H1 (cell line): ENCODE measurements around the gene FHL5. TPM values are rescaled to one million over a fixed set of nuclear protein-coding genes. Genes with fewer than 3 reads are reported as not detected.

Experiments used
- CTCF ChIA-PET: fragments of 300-600 bp; sonication (Branson Sonifier 250); formaldehyde crosslinking; loops from one replicate; lab custom pipeline; 2021; ENCODE audit not compliant: partially characterized antibody; lab: Charles Lee
- POLR2A ChIA-PET: fragments of 300-600 bp; sonication (Branson Sonifier 250); formaldehyde crosslinking; loops from one replicate; lab custom pipeline; 2021; ENCODE audit warnings: inconsistent platforms; ENCODE audit not compliant: partially characterized antibody; lab: Charles Lee
- DNase-seq, 2 experiments: peaks; one replicate each; pipeline versions ENCODE4 v3.0.0 to v3.0.0-alpha.2; 2010 to 2022; ENCODE audit warnings: low spot score in 2 of 2, low read depth in 1 of 2, mixed read lengths in 1 of 2
- FAIRE-seq: peaks from 2 replicates; lab custom pipeline; 2011; peaks lifted over from hg19 to GRCh38; lab: Jason Lieb, UNC
- H2AFZ ChIP-seq: 2 replicates; pipeline ENCODE4 v1.8.1; 2012; ENCODE audit warnings: low read length, inconsistent platforms
- H2AK5ac ChIP-seq: 2 replicates; pipeline ENCODE4 v1.6.1; 2013; ENCODE audit warnings: low read depth, low read length
- H2BK120ac ChIP-seq: replicated peaks from 2 replicates; pipeline ENCODE3; 2013; ENCODE audit warnings: low read depth, low read length, inconsistent platforms
- H2BK12ac ChIP-seq: 2 replicates; pipeline ENCODE4 v1.6.1; 2013; ENCODE audit warnings: low read depth, low read length
- H2BK15ac ChIP-seq: 2 replicates; pipeline ENCODE4 v1.6.1; 2013; ENCODE audit warnings: low read length
- H2BK20ac ChIP-seq: 2 replicates; pipeline ENCODE4 v1.6.1; 2013; ENCODE audit warnings: low read length
- H2BK5ac ChIP-seq: 2 replicates; pipeline ENCODE4 v1.6.1; 2013; ENCODE audit warnings: low read depth, low read length
- H3K14ac ChIP-seq: 2 replicates; pipeline ENCODE4 v1.6.1; 2013; ENCODE audit warnings: inconsistent platforms; ENCODE audit not compliant: insufficient read length
- H3K18ac ChIP-seq: 2 replicates; pipeline ENCODE4 v1.6.1; 2013; ENCODE audit warnings: low read length; ENCODE audit errors: extremely low read depth
- H3K23ac ChIP-seq: 2 replicates; pipeline ENCODE4 v1.6.1; 2013; ENCODE audit warnings: inconsistent platforms; ENCODE audit not compliant: insufficient read length
- H3K23me2 ChIP-seq: 2 replicates; pipeline ENCODE4 v1.6.1; 2013; ENCODE audit warnings: low read depth, low read length
- H3K27ac ChIP-seq: 2 replicates; pipeline ENCODE4 v1.6.1; 2011; ENCODE audit warnings: low read depth, low read length, inconsistent platforms
- H3K27me3 ChIP-seq, 4 experiments: replicated peaks in 1 of 4; 1 replicate in 1 of 4; 2 replicates in 3 of 4; pipeline versions ENCODE4 v1.6.1 to v1.8.1; 2011 to 2013; ENCODE audit warnings: low read length in 3 of 4, mild to moderate bottlenecking in 3 of 4, inconsistent platforms in 2 of 4, mixed read lengths in 2 of 4, moderate library complexity in 1 of 4; ENCODE audit not compliant: control insufficient read depth in 3 of 4, insufficient read depth in 3 of 4; ENCODE audit errors: extremely low read depth in 1 of 4
- H3K36me3 ChIP-seq, 4 experiments: 2 replicates each; pipeline versions ENCODE4 v1.6.1 to v1.8.1; 2011 to 2013; ENCODE audit warnings: mild to moderate bottlenecking in 4 of 4, low read length in 3 of 4, moderate library complexity in 2 of 4, control low read depth in 1 of 4, inconsistent platforms in 1 of 4; ENCODE audit not compliant: insufficient read depth in 4 of 4, control insufficient read depth in 2 of 4
- H3K4ac ChIP-seq: replicated peaks from 2 replicates; pipeline ENCODE3; 2013; ENCODE audit warnings: low read length, low read depth, mixed read lengths, inconsistent platforms; ENCODE audit not compliant: insufficient read length
- H3K4me1 ChIP-seq, 4 experiments: replicated peaks in 1 of 4; 1 replicate in 1 of 4; 2 replicates in 3 of 4; pipeline versions ENCODE4 v1.6.1 to v1.8.1; 2011 to 2013; ENCODE audit warnings: low read length in 3 of 4, inconsistent platforms in 2 of 4, mixed read lengths in 1 of 4; ENCODE audit not compliant: insufficient read depth in 4 of 4, control insufficient read depth in 3 of 4
- H3K4me2 ChIP-seq, 2 experiments: 2 replicates each; pipeline versions ENCODE4 v1.6.1 to v1.8.1; 2011 to 2013; ENCODE audit warnings: low read depth in 2 of 2, low read length in 2 of 2, control low read depth in 1 of 2, inconsistent platforms in 1 of 2, mild to moderate bottlenecking in 1 of 2; ENCODE audit not compliant: insufficient read depth in 1 of 2
- H3K4me3 ChIP-seq, 4 experiments: fragments of 200-600, 300-600 bp in 1 of 4; sonication (generic), shearing (Covaris generic), sonication (Bioruptor Twin) in 1 of 4; 2 replicates each; pipeline versions ENCODE4 v1.5.1 to v1.8.1; 2011 to 2016; ENCODE audit warnings: low read length in 4 of 4, low read depth in 3 of 4, control low read depth in 2 of 4, inconsistent platforms in 2 of 4, mild to moderate bottlenecking in 2 of 4, mixed read lengths in 1 of 4, moderate library complexity in 1 of 4; ENCODE audit not compliant: insufficient read depth in 2 of 4; ENCODE audit errors: extremely low read depth in 1 of 4
- H3K56ac ChIP-seq: replicated peaks from 2 replicates; pipeline ENCODE3; 2013; ENCODE audit warnings: low read depth, mild to moderate bottlenecking, mixed read lengths, low read length, inconsistent platforms; ENCODE audit not compliant: insufficient read length
- H3K79me1 ChIP-seq: 2 replicates; pipeline ENCODE4 v1.6.1; 2013; ENCODE audit warnings: low read depth, low read length, control low read depth
- H3K79me2 ChIP-seq, 2 experiments: 2 replicates each; pipeline versions ENCODE4 v1.6.1 to v1.8.1; 2012 to 2013; ENCODE audit warnings: low read length in 2 of 2, mild to moderate bottlenecking in 2 of 2, inconsistent platforms in 1 of 2; ENCODE audit not compliant: insufficient read depth in 2 of 2, control insufficient read depth in 1 of 2
- H3K9ac ChIP-seq, 4 experiments: replicated peaks in 1 of 4; 1 replicate in 1 of 4; 2 replicates in 3 of 4; pipeline versions ENCODE4 v1.6.1 to v1.8.1; 2011 to 2013; ENCODE audit warnings: low read depth in 3 of 4, low read length in 3 of 4, control low read depth in 2 of 4, mild to moderate bottlenecking in 2 of 4, moderate library complexity in 2 of 4, inconsistent platforms in 1 of 4; ENCODE audit errors: extremely low read depth in 1 of 4
- H3K9me3 ChIP-seq, 2 experiments: 2 replicates each; pipeline versions ENCODE4 v1.6.1 to v1.8.1; 2012 to 2013; ENCODE audit warnings: mild to moderate bottlenecking in 2 of 2, moderate library complexity in 2 of 2, control low read depth in 1 of 2, inconsistent platforms in 1 of 2, low read depth in 1 of 2, low read length in 1 of 2, mixed read lengths in 1 of 2; ENCODE audit not compliant: insufficient read depth in 2 of 2
- H4K20me1 ChIP-seq, 2 experiments: replicated peaks in 1 of 2; 2 replicates each; pipeline versions ENCODE3 to v1.8.1; 2011 to 2013; ENCODE audit warnings: inconsistent platforms in 2 of 2, low read length in 2 of 2, mild to moderate bottlenecking in 1 of 2; ENCODE audit not compliant: insufficient read depth in 2 of 2, control insufficient read depth in 1 of 2
- H4K5ac ChIP-seq: 2 replicates; pipeline ENCODE4 v1.6.1; 2013; ENCODE audit warnings: low read length, low read depth, mixed read lengths, inconsistent platforms; ENCODE audit not compliant: insufficient read length
- H4K8ac ChIP-seq: 2 replicates; pipeline ENCODE4 v1.8.0; 2013; ENCODE audit warnings: mild to moderate bottlenecking, moderate library complexity, low read length, inconsistent platforms; ENCODE audit not compliant: insufficient read depth; ENCODE audit errors: extremely low read depth
- H4K91ac ChIP-seq: replicated peaks from 2 replicates; pipeline ENCODE3; 2013; ENCODE audit warnings: low read length, mixed read lengths, inconsistent platforms; ENCODE audit not compliant: insufficient read length
- BRCA1 ChIP-seq: IDR thresholded peaks from 2 replicates; pipeline ENCODE4 v1.6.1; 2012; ENCODE audit warnings: low read depth, low read length, improper control_type of control experiment
- CHD1 ChIP-seq: IDR thresholded peaks from 2 replicates; pipeline ENCODE4 v1.6.1; 2012; ENCODE audit warnings: low read depth, low read length, improper control_type of control experiment
- HDAC6 ChIP-seq: IDR thresholded peaks from one replicate; pipeline ENCODE4 v1.7.1; 2012; ENCODE audit warnings: low read depth, mild to moderate bottlenecking, inconsistent platforms, low read length, moderate library complexity
- KDM1A ChIP-seq: fragments of 200-600, 300-600 bp; sonication (generic); IDR thresholded peaks from 2 replicates; pipeline ENCODE4 v1.7.1; 2016; ENCODE audit warnings: mild to moderate bottlenecking, low read length, borderline replicate concordance
- NANOG ChIP-seq: IDR thresholded peaks from 2 replicates; pipeline ENCODE4 v1.6.1; 2011; ENCODE audit warnings: low read length, low read depth, mild to moderate bottlenecking, inconsistent platforms; ENCODE audit not compliant: insufficient read depth, poor library complexity, severe bottlenecking
- POLR2AphosphoS5 ChIP-seq: IDR thresholded peaks from 2 replicates; pipeline ENCODE4 v1.6.1; 2011; ENCODE audit warnings: low read depth, low read length
- RBBP5 ChIP-seq: IDR thresholded peaks from 2 replicates; pipeline ENCODE4 v1.7.1; 2012; ENCODE audit warnings: low read depth, mild to moderate bottlenecking, inconsistent platforms, low read length, moderate library complexity, borderline replicate concordance
- TEAD4 ChIP-seq: IDR thresholded peaks from 2 replicates; pipeline ENCODE4 v1.6.1; 2012; ENCODE audit warnings: low read depth, low read length, inconsistent platforms, mixed read lengths
- WGBS, 2 experiments: shearing (Covaris generic) in 1 of 2; methylation state at CpG; one replicate each; pipeline versions ENCODE4 v1.1.6 to v1.1.7; 2013 to 2015; ENCODE audit warnings: low lambda C conversion rate in 2 of 2, mixed read lengths in 2 of 2, inconsistent platforms in 1 of 2, low coverage in 1 of 2, missing lambda C conversion rate in 1 of 2; ENCODE audit not compliant: insufficient replicate concordance in 2 of 2, insufficient coverage in 1 of 2, insufficient read length in 1 of 2; ENCODE audit errors: extremely low coverage in 1 of 2, missing lambda C conversion rate in 1 of 2; 5-methylcytosine and 5-hydroxymethylcytosine counted together
- long read RNA-seq, 2 experiments: library from RNA in 1 of 2; library from capped mRNA in 1 of 2; stranded (forward); transcript quantifications; one replicate each; pipeline ENCODE4 v2.0.0, GENCODE V29; 2021; ENCODE audit warnings: inconsistent platforms in 1 of 2
- polyA minus RNA-seq, 3 experiments: library from RNA; depleted of rRNA, polyadenylated mRNA; stranded (reverse); fragments of >200 nt; gene quantifications; 1 replicate in 2 of 3; 2 replicates in 1 of 3; pipeline ENCODE4 v1.2.3, GENCODE V29; 2011
- polyA plus RNA-seq, 7 experiments: library from polyadenylated mRNA; depleted of rRNA in 3 of 7; stranded (reverse) in 5 of 7; unstranded in 2 of 7; fragments of >200 nt in 5 of 7; fragments of 200-250 nt in 2 of 7; gene quantifications; 1 replicate in 5 of 7; 2 replicates in 1 of 7; 4 replicates in 1 of 7; pipeline versions ENCODE4 v1.2.1 to v1.2.3, GENCODE V29; 2011 to 2013; ENCODE audit warnings: missing spikeins in 2 of 7, mixed read lengths in 2 of 7
- total RNA-seq: library from RNA; stranded (reverse); fragmentation: NEBNext Ultra II Directional; extraction: Animal tissue kit (Norgen Biotek cat#: 25700); gene quantifications from 2 replicates; pipeline ENCODE4 v1.2.1, GENCODE V29; 2021
- TF ChIP-seq, protein P1 (sequence below), 3 experiments: IDR thresholded peaks; 1 replicate in 2 of 3; 2 replicates in 1 of 3; pipeline versions ENCODE4 v1.5.1 to v1.6.1; 2011; ENCODE audit warnings: low read length in 3 of 3, mild to moderate bottlenecking in 3 of 3, inconsistent platforms in 2 of 3, low read depth in 1 of 3, moderate library complexity in 1 of 3; ENCODE audit not compliant: insufficient read depth in 1 of 3; ENCODE audit errors: control extremely low read depth in 1 of 3

FHL5 gene, protein sequence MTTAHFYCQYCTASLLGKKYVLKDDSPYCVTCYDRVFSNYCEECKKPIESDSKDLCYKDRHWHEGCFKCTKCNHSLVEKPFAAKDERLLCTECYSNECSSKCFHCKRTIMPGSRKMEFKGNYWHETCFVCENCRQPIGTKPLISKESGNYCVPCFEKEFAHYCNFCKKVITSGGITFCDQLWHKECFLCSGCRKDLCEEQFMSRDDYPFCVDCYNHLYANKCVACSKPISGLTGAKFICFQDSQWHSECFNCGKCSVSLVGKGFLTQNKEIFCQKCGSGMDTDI
- total RNA-seq: not detected in 2 replicates
- not detected in 2 replicates for polyA plus RNA-seq (2011; rRNA removed)
- polyA plus RNA-seq (2011; cell fraction: cytosol; rRNA removed): not detected
- not detected for polyA plus RNA-seq (2011; cell fraction: nucleus; rRNA removed)
- polyA plus RNA-seq (2012, experiment 1 of 2): not detected in 4 replicates
- not detected for polyA plus RNA-seq (2012, experiment 2 of 2)
- not detected for polyA plus RNA-seq (2013, experiment 1 of 2)
- not detected for polyA plus RNA-seq (2013, experiment 2 of 2)
- not detected in 2 replicates for polyA minus RNA-seq (2011; rRNA and poly(A)+ RNA removed)
- polyA minus RNA-seq (2011; cell fraction: cytosol; rRNA and poly(A)+ RNA removed): not detected
- polyA minus RNA-seq (2011; cell fraction: nucleus; rRNA and poly(A)+ RNA removed): not detected
- long read RNA-seq, experiment 1: 0 reads
- long read RNA-seq, experiment 2: 0 reads

DNA sequence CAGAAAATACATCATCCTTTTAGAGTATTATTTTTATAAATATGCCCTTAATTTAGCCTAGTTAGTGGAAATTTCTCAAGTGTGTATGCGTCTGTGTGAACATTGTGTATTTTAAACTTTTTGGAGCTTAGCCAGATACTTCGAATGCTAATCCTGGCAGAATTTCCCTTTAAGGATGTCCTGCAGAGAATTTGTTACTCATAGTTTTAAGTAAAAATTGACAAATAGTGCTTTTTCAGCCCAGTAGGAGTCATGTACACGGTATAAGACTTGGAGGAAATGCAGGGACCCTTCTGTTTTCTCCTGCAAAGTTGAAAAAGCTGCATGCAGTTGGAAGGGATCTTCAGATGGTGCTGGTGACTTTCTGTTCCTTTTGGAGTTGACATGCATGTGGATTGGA lies at the start of gene FHL5:
Gene FHL5, plus strand, starts transcription at position 243 of the 400 bp plus-strand sequence. CDS start 40,486 bp downstream, outside the sequence.
- Histone ChIP-seq H3K18ac (no peak within 1 kb of the TSS), H2BK15ac (no peak within 1 kb of the TSS), H3K79me1 (no peaks in the 10 kb centered on the region), H3K4me1 (no peaks in the 10 kb centered on the region; a peak in 2 of 7 replicates), H3K27ac (no peak within 1 kb of the TSS), H3K36me3 (no peaks in the 10 kb centered on the region), H3K4ac (no peak within 1 kb of the TSS), H3K14ac (no peak within 1 kb of the TSS), H2BK20ac (no peak within 1 kb of the TSS), H2AK5ac (no peak within 1 kb of the TSS), H3K9ac (no peak within 1 kb of the TSS), H3K79me2 (no peaks in the 10 kb centered on the region), H3K4me3 (no peak within 1 kb of the TSS), H3K23ac (no peak within 1 kb of the TSS), H2BK5ac (no peak within 1 kb of the TSS), H3K27me3 (no peaks in the 10 kb centered on the region), H4K20me1 (no peaks in the 10 kb centered on the region), H4K91ac (no peak within 1 kb of the TSS), H3K4me2 (no peak within 1 kb of the TSS), H2AFZ (0 out of 2 replicates have a peak within 1 kb of the TSS, but pooled peaks have one; percentile 61), H3K9me3 (no peaks in the 10 kb centered on the region), H3K56ac (no peak within 1 kb of the TSS), H4K8ac (no peak within 1 kb of the TSS), H2BK12ac (no peak within 1 kb of the TSS), H4K5ac (no peak within 1 kb of the TSS), H2BK120ac (no peak within 1 kb of the TSS), H3K23me2 (no peaks in the 10 kb centered on the region)
- CTCF ChIA-PET: interaction anchor here (1.7 kb wide), 1 partner anchor 14 kb away, joined by 3 read pairs; no protein-coding TSS in a partner anchor
- FAIRE-seq: no peak
- DNase-seq: no peak
- WGBS, 2 experiments: 84% methylated on average over 3 of the region's 3 CpGs; no CpG with 5 or more reads in 1 of the 2 experiments
- POLR2A ChIA-PET: no interaction called here
- TF ChIP-seq CHD1 (no peak), NANOG (no peak), BRCA1 (no peak), POLR2AphosphoS5 (no peak), TEAD4 (no peak), KDM1A (no peak), RBBP5 (no peak), HDAC6 (no peak)
- TF ChIP-seq, protein P1, sequence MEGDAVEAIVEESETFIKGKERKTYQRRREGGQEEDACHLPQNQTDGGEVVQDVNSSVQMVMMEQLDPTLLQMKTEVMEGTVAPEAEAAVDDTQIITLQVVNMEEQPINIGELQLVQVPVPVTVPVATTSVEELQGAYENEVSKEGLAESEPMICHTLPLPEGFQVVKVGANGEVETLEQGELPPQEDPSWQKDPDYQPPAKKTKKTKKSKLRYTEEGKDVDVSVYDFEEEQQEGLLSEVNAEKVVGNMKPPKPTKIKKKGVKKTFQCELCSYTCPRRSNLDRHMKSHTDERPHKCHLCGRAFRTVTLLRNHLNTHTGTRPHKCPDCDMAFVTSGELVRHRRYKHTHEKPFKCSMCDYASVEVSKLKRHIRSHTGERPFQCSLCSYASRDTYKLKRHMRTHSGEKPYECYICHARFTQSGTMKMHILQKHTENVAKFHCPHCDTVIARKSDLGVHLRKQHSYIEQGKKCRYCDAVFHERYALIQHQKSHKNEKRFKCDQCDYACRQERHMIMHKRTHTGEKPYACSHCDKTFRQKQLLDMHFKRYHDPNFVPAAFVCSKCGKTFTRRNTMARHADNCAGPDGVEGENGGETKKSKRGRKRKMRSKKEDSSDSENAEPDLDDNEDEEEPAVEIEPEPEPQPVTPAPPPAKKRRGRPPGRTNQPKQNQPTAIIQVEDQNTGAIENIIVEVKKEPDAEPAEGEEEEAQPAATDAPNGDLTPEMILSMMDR (IDR thresholded peaks at IDR 0.05; ENCODE audit: control extremely low read depth in 1 of 3, insufficient read depth in 1 of 3, low read depth in 1 of 3, low read length in 3 of 3): no peak
